ENCODE measurements around the gene TJP1. TPM values are rescaled to one million over a fixed set of nuclear protein-coding genes. Genes with fewer than 3 reads are reported as not detected.
"Not testable (repeated sequence)": the region's sequence is repeated elsewhere in the genome, so short reads cannot be mapped to it uniquely, and the experiment has no call there.

Gene TJP1
- total RNA-seq, 1 experiment from 2014 or later: 21.9 TPM

DNA sequence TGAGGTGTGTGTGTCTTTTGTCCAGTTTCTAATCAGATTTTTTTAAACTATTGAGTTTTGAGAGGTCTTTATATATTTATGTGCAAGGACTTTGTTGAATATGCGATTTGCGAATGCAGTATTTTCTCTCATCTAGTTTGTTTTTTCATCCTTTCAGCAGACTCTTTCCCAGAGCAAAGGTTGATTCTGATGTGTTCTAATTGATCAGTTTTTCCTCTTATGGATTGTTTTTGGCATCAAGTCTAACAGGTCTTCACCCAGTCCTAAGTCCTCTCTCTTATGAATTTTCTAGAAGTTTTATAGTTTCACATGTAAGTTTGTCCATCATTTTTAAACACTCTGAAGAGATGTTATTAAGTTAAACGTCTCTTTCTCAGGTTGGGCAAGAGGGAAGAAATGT lies 17.8 kb upstream of the TJP1 start:
- no peak for DNase-seq (ENCODE audit: low read depth)

DNA sequence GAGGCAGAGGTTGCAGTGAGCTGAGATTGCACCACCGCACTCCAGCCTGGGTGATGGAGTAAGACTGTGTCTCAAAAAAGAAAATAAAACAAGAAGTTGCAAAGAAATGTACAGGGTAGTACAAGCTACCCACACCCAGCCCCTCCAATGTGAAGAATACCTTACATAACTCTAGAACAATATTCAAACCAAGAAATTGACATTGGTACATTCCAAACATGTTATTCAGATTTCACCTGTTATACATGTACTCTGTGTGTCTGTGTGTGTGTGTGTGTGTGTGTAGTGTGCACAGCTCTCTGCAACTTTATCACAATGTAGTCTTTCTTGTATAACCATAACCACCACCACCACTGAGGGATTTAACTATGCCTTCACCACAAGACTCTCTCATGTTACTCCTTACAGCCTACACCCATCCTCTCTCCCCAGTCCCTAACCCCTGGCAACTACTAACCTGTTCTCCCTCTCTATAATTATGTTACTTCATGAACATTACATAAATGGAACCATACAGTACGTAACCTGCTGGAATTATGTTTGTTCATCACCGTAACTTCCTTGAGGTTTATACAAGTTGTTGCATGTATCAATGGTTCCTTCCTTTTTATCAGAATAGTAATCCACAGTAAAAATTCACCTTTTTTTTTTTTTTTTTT lies 16.2 kb upstream of the TJP1 start:
- DNase-seq (ENCODE audit: low read depth): no peak

DNA sequence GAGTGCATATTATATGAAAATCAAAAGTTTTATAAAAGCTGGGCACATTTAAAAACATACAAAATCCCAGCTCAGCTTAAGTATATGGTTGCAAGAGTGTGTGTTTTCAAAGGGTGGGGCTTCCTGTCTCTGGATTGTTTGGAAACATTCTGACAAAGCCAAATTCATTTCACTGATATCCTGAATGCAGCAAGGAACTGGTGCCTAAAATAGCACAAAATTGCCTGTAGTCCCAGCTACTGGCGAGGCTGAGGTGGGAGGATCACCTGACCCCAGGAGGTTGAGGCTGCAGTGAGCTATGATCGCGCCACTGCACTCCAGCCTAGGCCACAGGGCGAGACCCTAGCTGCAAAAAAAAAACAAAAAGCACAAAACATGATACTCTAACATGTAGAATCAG lies 13.0 kb upstream of the TJP1 start:
- DNase-seq (ENCODE audit: low read depth): peak; percentile 37

DNA sequence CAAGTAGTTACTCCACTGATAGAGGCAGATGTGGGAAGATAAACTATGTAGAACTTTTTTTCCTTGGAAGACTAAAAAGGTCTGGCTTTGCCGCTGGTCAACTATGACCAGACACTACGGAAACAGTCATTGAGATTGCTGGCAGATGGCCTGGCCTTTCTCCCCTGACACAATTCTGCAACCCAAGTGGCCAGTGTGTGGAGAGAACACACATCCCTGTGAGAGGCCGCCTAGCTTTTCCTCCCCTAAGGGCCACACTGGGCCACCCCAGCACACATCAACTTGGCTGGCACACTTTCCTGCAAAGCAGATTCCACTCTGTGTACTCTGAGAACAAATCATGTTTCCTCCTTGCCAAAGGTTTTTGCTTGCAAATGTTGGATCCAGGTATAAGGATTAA lies 10.4 kb upstream of the TJP1 start:
- no peak for DNase-seq (ENCODE audit: low read depth)

DNA sequence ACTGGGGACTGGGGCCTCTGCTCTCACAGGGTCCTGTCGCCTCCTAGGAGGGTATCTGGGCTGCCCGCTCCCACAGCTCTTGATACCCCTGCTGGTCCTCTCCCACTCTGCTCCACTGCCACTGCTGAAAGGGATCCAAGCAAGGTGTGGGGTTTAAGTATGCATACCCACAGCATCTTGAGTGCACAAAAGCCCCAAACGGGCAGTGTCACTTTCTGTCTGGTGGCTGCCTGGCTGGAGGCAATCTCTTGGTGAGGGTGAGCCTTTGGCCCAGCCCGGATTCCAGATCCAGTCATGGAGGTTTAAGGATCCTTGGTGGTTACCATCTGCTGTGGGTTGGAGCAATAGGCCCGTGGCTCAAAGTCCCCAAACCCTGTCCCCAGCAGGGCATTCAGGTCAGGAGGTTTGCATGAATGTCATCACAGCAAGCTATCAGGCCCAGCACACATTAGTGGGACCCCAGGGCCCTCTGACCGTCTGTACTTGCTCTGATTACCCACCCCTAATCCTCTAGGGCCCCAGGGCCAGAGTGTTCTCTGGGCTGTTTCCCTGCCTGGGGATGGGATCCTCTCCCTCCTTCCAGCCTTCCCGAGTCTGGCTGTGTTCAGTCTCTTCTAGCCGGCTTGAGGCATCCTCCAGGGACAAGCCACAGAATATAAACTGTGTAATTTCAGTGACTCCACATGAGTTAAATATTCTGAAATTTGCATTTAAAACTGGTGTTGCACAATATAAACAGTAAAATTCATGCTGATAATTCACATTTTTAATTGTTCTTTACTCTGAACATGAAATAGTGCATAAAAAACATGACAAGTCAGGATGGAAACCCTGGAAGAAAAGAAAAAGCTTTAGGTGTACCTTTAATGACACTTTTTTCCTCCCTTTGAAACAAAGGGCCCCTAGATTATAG lies 4.9 kb upstream of the TJP1 start:
- no peak for DNase-seq (ENCODE audit: low read depth)

DNA sequence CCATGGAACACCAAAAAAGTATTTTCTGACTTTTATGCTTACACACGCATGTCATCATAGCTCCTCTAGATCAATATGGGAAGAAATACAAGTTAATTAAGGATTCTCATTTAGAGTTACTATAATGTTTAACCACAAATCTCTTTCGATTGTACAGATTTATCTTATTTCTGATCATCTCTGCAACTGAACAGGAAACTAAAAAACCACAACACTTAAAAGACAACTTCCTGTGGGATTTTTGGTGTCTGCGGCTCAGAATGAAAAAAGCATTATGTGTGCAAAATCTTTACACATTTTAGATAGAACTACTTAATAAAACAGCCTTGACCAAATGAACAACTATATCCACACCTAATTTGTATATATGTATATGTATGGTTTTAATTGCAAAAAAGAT lies 3.0 kb upstream of the TJP1 start:
- peak; percentile 53 for DNase-seq (ENCODE audit: low read depth)

DNA sequence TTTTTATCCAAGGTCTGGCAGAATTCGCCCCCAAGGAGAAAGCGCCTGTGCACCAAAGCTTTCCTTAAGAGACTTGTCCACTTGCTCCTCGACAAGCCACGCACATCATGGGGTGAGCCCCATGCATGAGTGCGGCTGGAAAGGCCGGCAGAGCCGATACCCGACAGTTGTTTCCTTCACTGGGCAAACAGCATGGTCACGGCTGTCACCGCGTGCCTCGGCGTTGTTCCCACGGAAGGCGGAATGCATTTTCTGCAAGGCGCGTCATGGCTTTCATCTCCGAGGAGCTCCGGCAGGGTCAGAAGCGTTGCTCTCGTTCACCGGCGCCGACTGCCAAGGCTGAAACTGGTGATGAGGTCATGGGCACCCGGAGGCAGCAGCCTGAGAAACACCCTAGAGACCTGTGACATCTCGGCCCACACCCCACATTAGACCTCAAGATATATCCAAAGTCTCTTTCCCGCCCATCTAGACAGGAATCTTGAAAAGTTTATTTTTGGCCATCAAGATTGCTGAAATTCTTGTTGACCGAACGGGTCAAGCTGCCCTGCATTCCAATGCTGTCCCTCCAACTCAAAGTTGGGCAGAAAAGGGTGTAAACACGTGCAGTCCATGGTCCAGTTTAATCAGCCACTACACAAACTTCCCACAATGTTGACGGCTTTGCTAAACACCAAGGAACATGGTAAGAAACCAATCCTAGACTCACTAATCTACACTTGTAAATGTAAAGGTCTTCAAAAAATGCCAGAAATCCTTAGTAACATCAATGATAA lies 604 bp upstream of the TJP1 start:
- DNase-seq (ENCODE audit: low read depth): peak; percentile 38

DNA sequence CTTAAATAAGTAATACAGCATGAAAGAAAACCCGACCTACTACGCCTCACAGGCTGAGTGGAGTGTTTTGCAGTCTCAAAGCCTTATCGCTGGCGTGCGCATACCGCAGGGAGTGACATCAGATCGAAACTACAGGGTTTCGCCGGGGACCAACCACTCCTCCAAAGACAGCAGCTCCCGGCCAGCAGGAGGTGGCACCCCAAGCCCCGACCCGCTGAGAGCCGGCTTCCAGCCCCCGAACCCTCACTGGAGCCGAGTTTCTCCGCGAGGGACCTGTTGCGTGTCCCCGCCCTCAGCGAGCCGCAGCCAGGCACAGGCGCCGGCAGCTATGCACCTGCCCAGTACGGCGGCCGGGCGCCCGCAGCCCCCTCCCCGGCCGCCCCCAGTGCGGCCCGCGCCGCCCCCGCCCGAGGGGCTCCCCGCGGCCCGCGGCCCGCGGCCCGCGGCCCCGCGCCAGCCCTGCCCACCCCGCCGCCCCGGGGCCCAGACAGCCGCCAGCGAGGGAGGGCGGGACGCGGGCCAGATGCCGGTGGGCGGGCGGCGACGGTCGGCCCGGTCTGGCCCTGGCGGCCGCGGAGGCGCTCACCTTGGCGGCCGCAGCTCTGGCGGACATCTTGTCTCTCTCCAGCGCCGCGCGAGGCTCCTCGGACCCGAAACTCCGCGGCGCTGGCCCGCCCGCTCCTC lies 710 bp downstream of the TJP1 start:
- peak; percentile 72 for DNase-seq (ENCODE audit: low read depth)

DNA sequence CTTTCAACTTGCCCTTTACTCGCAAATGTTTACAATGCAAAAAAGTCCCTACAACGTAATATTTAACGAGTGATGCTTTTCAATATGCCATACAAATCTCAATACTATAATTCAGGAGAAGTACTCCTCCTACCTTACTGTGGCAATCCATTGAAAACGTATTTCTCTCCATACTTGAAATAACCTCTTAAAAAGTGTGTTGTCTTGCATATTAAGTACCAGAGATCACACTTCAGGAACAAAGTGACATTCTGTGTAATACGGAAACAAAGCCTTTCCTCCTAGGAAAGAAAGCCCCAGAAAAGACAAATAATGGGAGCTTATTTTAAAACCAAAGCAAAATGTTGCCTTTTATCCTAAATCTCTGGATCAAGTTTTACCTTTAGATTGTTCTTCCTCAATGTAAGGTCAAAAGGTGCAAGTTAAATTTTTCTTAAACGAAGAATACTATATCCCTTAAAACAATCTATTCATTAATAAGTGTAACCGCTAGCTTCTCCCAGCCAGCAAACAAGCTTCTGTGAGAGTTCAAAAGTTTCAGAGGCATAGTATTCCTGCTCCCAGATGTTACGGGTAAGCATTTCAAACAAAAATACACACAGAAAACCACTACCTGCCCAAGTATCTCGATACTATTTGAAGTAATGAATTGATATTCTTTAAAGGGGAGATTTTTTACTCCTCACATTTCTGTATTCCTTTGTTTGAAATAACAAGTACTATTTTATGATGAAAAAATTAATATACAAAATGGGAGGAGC lies 1.7 kb downstream of the TJP1 start:
- no peak for DNase-seq (ENCODE audit: low read depth)

DNA sequence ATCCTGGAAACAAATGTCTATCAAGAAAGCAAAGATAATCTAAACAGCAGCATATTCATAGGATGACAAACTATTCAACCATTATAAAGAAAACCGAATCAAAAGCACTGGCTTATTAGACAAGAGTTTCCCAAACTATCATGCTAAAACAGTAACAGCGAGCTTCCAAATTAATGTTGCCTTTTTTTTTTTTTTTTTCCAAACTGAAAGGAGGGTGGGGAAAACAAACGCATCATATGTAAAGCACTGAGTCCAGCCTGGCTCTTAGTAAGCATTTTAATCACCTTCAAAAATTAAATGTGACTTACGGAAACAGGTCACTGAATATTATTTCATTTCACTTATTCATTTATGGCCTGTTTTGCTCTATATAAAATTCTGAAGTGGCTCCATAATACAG lies 2.3 kb downstream of the TJP1 start:
- no peak for DNase-seq (ENCODE audit: low read depth)

DNA sequence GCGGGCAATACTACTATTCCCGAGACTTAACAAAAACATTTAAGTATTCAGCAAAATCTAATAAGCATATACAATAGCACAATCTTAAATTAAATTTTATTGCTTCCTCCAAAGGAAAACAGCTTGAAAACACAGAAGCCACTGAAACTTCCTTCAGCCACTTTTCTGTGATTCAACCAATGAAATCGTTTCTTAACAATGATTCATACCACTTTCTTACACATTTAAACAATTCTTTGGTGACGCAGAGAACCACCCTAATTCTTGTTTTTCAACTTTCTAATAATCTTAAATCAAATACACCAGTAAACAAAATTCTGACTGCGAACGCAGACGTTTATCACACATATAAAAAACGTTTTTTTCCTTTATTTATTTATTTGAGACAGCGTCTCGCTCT lies 4.1 kb downstream of the TJP1 start:
- no peak for DNase-seq (ENCODE audit: low read depth)

DNA sequence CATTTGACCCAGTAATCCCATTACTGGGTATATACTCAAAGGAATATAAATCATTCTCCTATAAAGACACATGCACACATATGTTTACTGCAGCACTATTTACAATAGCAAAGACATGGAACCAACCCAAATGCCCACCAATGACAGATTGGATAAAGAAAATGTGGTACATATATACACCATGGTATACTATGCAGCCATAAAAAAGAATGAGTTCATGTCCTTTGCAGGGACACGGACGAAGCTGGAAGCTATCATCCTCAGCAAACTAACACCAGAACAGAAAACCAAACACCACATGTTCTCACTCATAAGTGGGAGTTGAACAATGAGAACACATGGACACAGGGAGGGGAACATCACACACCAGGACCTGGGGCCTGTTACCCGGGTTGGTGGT lies 4.8 kb downstream of the TJP1 start:
- DNase-seq (ENCODE audit: low read depth): not testable (repeated sequence)

DNA sequence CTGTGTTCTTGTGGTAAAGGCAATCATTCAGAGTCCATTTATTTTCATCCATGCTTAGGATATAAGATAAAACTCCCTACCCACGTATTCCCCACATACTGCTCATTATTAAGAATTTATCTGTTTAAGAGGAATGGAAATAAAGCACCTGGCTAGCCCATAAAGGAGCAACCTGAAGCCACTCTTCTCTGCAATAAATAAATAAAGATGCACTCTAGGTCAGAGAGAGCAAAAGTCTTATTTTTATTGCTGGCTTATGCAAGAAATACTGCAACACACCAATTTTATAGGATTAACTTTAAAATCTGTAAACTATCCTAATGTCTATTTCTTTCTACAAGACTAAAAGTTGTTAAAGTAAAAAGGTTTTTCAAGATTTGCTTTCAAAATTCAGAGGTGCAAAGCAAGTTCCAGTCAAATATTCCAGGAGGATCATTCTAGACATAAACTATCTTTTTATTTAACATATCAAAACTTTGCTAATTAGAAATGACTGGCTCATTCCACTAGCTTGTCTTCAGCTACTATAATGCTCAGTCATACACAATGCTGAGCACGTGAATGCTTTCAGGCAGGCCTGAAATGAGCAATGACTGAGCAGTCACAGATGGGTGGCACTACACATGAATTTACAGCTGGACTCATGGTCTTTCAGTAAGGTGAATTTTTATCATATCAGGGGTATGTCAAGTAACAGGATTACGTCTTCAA lies 7.1 kb downstream of the TJP1 start:
- DNase-seq (ENCODE audit: low read depth): no peak

DNA sequence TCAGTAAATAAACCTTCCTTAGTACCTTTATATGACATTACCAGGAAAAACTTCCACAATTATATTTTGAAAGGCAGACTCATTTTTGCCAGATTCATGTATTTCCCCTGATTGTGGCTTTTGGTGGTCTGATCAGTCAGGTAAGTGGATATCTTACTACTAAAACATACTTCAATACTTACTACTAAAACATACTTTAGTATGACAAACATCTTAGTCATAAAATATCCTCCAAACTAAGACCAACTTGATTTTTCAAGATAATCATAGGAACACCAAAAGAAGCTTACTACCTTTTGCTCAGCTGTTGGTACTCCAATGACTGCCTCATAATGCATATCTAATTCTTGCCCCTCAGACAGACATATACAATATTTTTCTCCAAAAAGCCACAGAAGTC lies 9.3 kb downstream of the TJP1 start:
- DNase-seq (ENCODE audit: low read depth): peak; percentile 13

DNA sequence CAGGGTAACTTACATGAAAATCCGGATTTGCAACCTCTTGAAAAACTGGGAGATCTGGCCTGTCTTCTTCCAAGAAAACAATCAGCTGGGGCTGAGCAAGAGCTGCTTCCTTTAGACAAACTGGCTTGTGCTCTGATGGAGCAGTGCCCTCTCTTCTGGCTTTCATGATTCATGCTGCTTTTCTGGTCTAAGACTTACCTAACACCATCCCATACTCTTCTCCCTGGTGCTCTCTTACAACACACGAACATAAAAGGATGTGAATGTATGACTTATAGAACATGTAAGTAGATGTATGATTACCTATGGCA lies 9.9 kb downstream of the TJP1 start:
- DNase-seq (ENCODE audit: low read depth): peak; percentile 53

DNA sequence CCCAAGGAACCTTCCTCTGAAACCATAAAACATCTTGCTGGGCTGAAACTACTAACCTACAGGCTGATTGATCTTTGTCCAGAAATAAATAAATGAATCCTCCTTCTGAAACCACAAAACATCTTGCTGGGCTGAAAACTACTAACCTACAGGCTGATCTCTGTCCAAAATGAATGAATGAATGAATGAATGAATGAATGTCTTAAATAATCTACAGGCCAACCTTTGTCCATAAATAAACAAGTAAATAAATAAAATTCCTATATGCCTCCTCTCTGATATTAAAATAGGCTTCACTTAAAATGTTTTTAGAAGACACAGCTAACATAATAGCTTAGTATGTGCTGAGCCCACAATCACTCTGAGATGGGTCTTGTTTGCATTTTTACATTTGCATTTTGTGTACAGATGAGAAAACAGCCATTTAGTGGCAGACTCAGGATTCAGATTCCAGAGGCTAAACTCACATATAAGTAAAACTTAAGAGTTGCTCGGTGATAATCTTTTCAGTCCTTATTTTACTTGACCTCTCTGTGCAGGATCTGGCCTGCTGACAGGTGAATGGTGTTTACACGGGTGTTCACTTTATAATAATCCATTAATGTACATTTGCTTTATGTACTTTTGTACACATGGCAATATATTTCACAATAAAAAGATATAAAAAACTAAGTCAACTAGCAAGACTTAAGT lies 10.4 kb downstream of the TJP1 start:
- no peak for DNase-seq (ENCODE audit: low read depth)

DNA sequence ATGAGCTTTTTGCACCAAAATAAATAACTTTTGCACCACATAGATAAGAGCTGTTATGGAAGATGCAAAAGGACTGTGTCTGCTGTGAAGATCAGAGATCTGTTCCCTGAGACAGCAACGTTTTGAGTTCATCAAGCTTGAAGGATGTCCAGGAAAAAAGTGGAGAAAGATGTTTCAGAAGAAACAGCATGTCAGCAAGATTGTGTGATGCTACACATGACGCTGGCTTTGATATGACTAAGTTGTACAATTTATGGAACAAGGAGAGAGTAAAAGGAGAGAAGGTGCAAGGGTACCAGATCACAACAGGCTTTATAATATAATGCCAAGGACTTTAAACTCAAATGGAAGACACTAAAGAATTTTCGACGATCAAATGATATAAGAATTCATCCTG lies 16.6 kb downstream of the TJP1 start:
- no peak for DNase-seq (ENCODE audit: low read depth)

DNA sequence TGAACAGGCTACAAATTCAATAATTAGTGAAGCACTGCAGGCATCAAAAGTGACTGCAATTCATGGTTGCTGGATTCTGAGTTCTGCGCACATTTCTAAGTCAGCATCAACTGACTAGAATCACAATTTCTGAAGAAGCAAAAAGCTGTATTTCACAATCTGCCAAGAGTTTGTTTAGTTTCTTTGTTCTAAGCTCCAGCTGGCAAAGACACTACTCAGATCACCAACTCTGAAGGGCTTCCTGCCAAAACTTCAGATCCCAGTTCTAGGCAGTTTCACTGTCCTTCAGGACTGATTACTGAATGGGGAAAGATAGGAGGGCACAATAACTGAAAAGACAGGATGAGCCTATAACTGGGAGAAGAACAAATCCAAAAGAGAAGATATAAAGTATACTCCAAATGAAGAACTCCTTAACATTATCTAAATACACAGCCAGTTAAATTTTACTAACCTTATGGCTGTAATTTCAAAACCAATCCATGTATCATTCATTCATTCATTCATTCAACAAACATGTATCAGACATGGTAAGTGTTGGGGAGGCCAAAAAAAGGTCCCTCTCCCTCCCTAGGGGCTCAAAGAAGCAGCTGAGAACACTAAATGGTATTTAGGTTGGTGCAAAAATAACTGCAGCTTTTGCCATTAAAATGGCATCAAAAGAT lies 17.1 kb downstream of the TJP1 start:
- peak; percentile 67 for DNase-seq (ENCODE audit: low read depth)

DNA sequence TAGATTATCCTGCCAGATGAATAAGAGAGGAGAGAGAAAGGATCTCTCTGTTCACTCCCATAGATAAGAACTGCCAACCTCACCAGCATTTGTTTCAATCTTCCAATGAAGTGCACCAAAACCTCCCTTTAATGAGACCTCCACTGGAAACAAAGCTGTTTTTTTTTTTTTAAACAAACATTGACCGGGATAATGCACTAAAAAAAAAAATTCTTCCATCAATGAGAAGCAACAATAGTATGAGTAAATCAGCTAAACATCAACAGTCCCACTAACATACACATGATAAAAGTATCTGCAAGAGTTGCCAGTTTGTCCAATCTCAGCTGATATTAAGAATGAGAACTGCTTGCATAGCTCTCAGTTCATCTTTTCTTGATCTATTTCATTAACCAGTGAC lies 19.9 kb downstream of the TJP1 start:
- no peak for DNase-seq (ENCODE audit: low read depth)

All from HT1080 (cell line).